HL-60 (cell line): ENCODE measurements around the gene ORMDL2.

ENCODE experiments used
- GABPA ChIP-seq: IDR thresholded peaks from 2 replicates; pipeline ENCODE4 v1.6.1; 2012; ENCODE audit warnings: low read depth
- TF ChIP-seq, protein P1 (sequence below): IDR thresholded peaks from one replicate; pipeline ENCODE4 v1.5.1; 2011; ENCODE audit warnings: low read length, control low read depth, inconsistent platforms; ENCODE audit not compliant: insufficient read depth

DNA sequence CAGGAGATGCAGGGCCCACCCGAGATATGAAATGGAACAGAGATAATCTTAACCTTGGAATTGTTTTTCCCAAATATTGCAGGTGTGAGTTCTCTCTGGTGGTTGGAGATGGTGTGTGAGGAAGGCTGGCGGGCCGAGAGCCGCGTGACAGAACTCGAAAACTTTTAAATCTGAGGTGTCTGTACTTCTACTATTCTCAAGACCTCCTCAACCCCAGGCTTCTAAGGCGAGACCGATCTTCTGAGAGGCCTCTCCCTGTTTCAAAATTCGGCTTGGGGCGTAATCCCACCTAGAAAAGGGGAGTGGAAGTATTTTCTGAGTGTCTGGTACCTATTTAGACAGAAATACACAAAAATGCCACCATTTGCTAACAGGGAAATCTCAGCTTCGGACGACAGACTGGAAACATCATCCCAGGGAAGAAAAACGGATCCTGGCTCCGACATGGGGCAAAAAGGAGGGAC is 928 bp upstream of the ORMDL2 start:
- TF ChIP-seq, protein P1, sequence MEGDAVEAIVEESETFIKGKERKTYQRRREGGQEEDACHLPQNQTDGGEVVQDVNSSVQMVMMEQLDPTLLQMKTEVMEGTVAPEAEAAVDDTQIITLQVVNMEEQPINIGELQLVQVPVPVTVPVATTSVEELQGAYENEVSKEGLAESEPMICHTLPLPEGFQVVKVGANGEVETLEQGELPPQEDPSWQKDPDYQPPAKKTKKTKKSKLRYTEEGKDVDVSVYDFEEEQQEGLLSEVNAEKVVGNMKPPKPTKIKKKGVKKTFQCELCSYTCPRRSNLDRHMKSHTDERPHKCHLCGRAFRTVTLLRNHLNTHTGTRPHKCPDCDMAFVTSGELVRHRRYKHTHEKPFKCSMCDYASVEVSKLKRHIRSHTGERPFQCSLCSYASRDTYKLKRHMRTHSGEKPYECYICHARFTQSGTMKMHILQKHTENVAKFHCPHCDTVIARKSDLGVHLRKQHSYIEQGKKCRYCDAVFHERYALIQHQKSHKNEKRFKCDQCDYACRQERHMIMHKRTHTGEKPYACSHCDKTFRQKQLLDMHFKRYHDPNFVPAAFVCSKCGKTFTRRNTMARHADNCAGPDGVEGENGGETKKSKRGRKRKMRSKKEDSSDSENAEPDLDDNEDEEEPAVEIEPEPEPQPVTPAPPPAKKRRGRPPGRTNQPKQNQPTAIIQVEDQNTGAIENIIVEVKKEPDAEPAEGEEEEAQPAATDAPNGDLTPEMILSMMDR, result no peak
- TF ChIP-seq GABPA, result no peak
